Activated T-cell treated with anti-CD3 and anti-CD28 coated beads for 24 hours (primary cell): ENCODE results near the gene NAALADL2.
"Not testable (repeated sequence)": the region's sequence is repeated elsewhere in the genome, so short reads cannot be mapped to it uniquely, and the experiment has no call there.

Source experiments
- DNase-seq: peaks from one replicate; pipeline ENCODE4 v3.0.0-alpha.2; 2020; ENCODE audit warnings: low read depth

The NAALADL2 gene

DNA sequence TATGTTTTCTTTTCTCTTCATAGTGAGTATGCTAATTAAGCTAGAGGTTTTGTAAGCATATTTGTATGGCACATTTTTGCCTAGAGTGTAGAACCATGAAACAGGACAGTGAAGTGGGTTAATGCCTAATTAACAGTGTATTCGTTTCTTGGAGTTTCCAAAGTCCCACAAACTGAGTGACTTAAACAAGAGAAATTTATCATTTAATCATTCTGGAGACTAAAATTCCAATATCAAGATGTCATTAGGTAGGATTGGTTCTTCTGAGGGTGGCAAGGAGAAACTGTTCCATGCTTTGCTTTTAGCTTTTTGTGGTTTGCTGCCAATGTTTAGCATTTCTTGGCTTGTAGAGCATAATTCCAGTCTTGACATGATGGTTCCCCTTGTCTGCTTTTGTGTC, 734.2 kb downstream of the NAALADL2 start:
- DNase-seq, result no peak

DNA sequence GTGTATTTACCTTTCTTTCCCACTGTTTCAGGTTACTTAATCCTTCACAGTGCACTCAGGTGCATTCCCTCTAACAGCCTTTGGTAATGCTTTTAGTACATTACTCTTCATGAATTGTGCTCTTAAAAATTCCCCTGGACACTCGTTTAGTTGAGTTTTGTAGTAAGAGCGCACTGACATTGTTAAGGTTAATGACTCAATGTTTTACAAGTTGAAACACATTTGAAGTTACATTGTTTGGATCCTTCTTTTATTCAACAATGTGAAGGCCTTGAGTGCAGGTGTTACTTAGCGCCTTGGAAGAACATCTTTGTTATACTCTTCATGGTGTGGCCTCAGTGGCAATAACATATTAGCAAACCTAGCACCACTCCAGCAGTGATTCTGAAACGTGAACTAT, 739.6 kb downstream of the NAALADL2 start:
- no peak for DNase-seq

DNA sequence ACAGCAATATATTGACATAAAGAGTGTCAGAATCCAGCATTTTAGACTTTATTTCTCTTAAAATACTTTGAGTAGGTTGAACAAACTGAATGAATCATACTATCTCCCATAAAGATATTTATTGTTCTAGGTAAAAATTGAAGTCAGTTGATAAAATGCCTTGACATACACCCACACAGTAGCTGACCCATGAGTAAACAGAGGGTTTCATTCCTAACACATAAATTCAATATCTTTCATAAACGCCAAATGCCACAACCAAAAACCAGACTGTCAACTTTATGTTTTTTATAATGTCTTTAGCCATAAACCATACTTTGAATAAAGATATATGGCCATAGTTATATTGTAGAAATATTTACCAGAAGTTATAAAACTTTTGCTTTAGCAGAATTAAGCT, 742.4 kb downstream of the NAALADL2 start:
- no peak for DNase-seq

- no peak for DNase-seq
Measured at GRCh38 chr3:175605851-175606250, 746.7 kb downstream of the NAALADL2 start.

DNA sequence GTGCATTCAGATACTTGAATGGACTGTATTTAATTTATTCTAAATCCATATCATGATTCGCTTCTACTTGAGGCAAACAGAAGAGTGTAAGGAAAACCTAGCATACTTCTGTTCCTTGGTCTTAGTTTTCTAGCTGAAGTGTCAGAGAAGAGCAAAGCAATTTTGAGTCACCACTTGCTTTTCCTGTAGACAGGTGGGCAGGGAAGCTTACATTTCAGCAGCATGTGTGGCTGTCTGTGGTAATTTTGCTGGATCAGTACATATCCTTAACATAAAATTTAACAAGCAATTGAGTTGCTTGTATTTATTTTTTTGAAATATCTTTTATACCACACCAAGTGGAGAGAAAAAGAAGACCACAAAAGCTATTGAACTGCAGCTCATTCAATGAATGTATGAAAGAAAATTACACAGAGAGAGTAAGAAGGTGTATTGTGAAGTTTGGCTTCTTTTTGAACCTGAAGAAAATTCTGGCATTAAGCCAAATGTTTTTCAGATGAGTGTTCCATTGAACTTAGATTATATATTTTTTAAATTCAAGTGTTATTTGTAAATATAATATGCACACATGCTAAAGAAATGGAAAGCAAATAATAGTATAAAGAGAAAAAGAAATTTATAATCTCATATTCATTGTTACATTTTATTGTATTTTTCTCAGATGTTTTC, 747.6 kb downstream of the NAALADL2 start:
- DNase-seq, result no peak

DNA sequence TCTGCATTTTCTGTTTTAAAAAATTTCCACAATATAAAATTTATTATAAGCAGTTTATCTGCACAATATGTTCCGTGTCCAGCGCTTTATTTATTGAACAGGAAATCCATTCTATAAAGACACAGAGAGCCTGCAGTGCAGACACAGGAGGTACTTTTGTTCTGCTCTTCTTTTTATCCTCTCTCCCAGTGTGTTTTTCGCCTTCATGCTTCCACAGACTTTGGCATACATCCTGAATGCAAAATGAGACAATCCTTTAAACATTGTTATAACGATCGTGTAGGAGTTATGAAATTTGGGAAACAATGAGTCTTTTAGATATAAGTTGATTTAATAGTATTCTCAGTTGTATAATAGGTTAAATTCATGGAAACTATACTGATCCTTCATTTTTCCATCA, 749.2 kb downstream of the NAALADL2 start:
- DNase-seq, result no peak

GRCh38 chr3:175608911-175609310, 749.8 kb downstream of the NAALADL2 start:
- no peak for DNase-seq

- no peak for DNase-seq
Measured at GRCh38 chr3:175612487-175613196, 753.5 kb downstream of the NAALADL2 start.

- not testable (repeated sequence) for DNase-seq
Measured at GRCh38 chr3:175614107-175614506, 755.0 kb downstream of the NAALADL2 start.

DNA sequence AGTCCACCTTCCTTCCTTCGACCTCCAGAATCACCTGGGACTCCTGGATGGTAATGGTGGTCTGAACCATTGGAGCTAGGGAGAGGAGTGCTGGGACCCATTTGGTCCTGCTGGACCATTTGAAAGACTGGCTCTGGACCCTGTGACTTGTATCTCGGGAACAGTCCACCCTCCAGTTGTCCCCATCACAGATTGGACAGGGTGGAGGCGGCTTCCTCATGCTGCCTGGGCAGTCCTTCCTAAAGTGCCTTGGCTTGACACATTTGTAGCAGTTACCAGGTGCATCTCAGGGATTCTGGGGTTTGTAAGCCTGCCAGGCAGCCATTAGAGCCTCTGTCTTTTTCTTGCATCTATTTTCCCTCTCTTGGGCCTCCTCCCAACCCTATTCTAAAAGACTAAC, 758.1 kb downstream of the NAALADL2 start:
- DNase-seq, result no peak

- no peak for DNase-seq
Measured at GRCh38 chr3:175619369-175619768, 760.2 kb downstream of the NAALADL2 start.

DNA sequence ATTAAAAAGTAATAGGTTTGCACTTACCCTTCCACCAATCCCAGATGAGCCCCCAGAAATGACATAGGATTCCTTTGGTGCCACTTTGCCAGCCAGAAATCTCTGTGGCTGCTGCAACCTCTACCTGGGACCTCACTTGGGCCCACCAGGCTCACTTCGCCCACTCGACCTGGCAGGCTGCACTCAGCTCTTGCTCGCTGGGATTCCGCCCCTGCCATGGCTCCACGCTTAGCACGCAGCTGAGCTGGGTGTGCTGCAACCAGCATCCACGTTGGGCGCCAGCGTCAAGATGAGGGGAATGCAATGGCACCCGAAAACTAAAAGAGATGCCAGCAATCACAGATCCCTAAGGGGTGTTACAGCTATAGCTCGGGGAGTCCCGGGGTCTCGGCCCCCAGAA, 761.0 kb downstream of the NAALADL2 start:
- DNase-seq, result no peak

DNA sequence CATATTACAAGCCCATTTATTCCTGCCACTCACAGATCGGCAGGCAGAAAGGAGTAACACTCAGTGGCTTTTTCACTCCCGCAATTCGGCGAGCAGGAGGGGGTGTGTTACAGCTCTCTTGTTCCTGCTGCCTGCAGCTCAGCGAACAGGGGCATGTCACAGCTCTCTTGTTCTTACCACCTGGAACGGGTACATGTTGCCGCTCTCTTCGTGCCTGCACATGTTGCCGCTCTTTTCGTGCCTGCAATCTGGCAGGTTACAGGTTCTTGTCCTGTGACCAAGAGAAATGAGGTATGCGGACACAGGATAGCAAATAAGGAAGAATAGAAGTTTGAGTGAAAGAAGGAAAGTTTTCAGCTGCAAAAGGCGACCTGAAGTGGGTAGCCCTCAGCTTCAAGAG, 761.4 kb downstream of the NAALADL2 start:
- no peak for DNase-seq

- DNase-seq, result no peak
Measured at GRCh38 chr3:175640958-175641357, 781.8 kb downstream of the NAALADL2 start.

DNA sequence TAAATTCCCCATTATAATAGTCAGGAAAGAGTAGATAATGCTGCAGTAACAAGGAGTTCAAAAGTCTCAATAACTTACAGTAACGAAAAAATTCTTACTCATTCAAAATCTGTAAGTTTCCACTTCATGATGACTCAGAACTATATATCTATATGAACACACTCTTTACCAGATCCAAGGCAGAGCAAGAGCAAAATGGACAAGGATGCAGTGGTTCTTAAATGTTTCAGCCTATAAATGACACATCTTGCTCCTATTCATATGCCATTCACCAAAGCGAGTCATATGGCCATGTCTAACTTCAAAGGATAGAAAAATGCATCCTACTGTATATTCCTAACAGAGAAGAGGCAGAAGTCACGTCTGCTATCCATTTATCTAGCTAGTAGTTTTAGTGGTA, 787.7 kb downstream of the NAALADL2 start:
- no peak for DNase-seq

DNA sequence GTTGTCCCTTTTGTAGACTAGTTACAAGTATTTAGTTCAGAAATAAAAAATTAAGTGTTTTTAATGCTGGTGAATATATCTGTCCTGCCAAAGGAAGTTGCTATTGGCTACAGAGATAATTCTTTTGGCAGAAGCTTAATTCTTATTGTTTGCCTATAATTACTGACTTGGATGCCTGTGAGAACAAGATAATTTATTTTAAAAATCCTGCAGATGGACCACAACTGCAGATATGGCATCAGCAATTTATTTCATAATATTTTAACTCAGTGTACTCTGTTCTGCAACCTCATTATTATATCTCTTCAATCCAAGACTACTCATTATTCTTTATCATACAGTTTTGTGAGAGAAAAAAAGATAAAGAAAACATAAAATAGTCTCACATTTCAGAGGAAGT, 789.8 kb downstream of the NAALADL2 start:
- no peak for DNase-seq

DNA sequence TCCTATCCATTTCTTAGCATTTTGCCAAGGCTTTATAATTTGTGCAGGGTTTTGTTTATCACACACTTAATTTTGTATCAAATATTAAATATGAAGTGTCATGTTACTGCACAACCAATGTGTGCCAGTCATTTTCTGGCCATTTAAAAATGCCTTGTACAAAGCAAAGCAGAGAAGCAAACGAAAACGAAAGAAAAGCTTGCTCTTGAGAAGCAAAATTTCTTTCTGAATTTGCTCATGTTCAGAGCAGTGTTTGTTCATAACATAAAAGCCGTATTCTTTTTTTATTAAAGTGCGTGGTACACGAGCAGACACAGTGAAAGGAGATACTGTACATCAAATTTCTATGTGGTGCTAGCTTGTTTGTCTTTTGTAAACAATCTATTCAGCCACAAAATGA, 792.6 kb downstream of the NAALADL2 start:
- DNase-seq, result no peak

- no peak for DNase-seq
Measured at GRCh38 chr3:175655351-175655750, 796.2 kb downstream of the NAALADL2 start.

DNA sequence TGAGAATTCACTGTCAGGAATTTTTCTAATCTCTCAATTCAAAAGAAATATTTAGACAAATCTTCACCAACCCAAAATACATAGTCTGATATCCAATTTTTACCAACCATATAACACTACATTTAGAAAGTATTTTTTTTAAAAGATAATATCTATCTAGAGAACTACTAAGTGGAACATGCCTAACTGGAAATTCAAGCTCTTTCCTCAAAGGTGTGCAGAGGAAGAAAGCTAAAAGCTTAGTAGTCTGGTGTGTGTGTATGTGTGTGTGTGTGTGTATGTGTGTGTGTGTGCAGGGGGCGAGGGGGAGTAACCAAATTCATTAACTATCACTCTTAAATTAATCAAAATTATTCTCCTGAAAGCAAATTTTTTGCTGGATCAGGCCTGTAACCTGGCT, 797.3 kb downstream of the NAALADL2 start:
- DNase-seq, result no peak

GRCh38 chr3:175659670-175660350, 800.7 kb downstream of the NAALADL2 start:
- no peak for DNase-seq

- no peak for DNase-seq
Measured at GRCh38 chr3:175662815-175663214, 803.7 kb downstream of the NAALADL2 start.

- no peak for DNase-seq
Measured at GRCh38 chr3:175664911-175665310, 805.8 kb downstream of the NAALADL2 start.

DNA sequence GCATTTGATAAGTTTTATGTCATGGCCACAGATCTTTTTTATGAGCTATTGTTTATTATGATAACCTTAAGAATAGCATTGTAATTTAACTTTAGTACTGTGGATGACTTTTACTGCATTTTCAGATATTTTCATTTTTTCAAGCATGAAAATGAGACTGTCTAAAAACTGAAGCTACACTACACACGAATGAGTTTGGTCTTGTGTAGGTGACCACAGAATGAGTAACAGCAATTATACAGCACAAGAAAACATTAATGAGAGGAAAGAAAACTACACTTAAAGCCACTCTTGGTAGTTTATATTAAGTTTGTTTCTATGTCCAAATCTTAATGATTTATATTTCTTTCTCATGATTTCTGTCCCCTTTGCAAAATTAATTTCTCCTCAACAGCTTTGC, 809.2 kb downstream of the NAALADL2 start:
- DNase-seq, result no peak
